ENCODE results near the gene DIRAS3.
"Not testable (repeated sequence)": the region's sequence is repeated elsewhere in the genome, so short reads cannot be mapped to it uniquely, and the experiment has no call there.

DIRAS3 gene, protein sequence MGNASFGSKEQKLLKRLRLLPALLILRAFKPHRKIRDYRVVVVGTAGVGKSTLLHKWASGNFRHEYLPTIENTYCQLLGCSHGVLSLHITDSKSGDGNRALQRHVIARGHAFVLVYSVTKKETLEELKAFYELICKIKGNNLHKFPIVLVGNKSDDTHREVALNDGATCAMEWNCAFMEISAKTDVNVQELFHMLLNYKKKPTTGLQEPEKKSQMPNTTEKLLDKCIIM

GRCh38 chr1:68049941-68050878 lies at the start of gene DIRAS3:
DIRAS3 (minus strand) TSS chr1:68050627; CDS start chr1:68047297, 3,330 bp downstream.
- DNase-seq, result no peak

DNA sequence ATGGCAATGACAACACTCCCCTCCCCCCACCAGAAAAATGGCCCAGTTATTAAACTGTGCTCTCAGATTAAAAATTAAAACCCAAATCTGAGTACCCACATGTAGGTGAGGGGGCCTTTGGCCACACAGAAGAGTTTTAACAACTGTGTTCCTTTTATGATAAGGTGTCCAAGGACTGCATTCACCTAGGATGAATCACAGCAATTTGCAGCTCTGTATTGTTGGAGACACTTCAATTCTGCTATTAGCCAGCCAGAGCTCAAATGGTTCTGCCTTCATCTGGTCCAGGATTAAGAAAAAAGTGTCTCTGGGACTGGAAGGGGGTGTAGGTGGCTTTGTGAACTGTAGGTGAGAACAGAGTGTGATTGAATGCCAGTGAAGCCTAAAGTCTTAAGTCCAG lies 43.3 kb upstream of the DIRAS3 start:
- DNase-seq, result no peak

GRCh38 chr1:68087184-68087583 lies 36.8 kb upstream of the DIRAS3 start:
- no peak for DNase-seq

DNA sequence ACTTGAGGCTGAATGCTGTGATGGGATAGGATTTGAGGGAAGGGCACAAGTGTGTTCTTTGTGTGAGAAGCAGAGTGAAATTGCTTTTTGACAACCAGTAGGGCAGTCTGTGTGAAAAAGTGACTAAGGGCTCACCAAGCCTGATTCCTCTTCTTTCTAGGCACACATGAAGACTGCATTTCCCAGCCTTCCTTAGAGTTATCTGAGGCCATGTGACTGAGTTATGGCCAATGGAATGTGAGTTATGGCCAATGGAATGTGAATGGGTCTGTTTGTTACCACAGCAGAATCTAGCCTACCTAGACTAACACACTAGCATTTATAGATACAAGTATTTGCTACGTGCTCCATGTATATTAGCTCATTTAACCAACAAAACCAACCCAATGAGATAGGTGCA lies 35.3 kb upstream of the DIRAS3 start:
- DNase-seq, result no peak

- no peak for DNase-seq
Observed at GRCh38 chr1:68083686-68084085, 33.3 kb upstream of the DIRAS3 start.

DNA sequence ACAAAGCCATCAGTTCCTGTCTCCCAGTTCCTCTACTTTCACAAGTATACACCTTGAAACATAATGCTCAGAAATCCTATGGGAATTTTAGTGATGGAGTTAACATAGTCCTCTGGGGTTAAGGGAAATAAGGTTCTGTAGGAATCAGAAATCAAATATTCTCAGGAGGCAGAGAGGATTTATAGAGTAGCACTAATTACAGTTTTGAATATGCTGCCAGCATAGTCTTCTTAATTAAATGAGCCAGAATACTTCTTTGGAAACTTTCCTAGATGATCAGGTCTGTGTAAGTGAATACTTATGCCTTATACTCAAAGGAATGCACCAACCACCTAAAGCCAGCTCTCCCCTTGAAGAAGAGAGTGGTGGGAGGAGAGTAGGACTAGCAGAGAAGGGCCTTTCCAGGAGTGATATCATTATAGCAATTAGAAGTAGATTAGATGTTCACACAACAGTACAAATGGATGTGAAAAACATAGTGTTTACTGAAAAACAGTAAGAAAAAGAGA lies 31.4 kb upstream of the DIRAS3 start:
- no peak for DNase-seq

DNA sequence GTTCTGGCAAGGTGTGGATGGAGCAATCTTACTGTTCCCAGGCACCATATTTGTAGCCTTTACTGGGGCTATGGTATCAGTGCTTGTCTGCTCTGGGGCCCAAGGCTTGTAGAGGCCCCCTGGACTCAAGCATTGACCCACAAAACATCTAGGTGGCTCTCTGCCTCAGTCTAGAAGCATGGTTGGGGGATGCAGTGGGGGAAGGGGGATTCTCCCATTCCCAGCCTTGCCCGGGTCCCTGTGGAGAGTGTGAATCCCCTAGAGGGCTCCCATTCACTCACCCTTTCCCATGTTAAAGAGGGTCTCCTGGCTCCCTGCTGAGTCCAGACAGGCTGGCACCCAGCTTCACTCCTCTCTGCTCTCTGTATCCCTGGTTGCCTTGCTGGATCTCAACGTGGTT lies 28.2 kb upstream of the DIRAS3 start:
- no peak for DNase-seq

DNA sequence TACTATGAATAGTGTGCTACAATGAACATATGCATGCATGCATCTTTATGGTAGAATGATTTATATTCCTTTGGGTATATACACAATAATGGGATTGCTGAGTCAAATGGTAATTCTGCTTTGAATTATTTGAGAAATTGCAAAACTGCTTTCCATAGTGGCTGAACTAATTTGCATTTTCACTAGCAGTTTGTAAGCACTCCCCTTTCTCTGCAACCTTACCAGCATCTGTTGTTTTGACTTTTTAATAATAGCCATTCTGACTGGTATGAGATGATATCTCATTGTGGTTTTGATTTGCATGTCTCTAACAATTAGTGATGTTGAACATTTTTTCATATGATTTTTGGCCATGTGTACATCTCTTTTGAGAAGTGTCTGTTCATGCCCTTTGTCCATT lies 24.0 kb upstream of the DIRAS3 start:
- DNase-seq, result no peak

DNA sequence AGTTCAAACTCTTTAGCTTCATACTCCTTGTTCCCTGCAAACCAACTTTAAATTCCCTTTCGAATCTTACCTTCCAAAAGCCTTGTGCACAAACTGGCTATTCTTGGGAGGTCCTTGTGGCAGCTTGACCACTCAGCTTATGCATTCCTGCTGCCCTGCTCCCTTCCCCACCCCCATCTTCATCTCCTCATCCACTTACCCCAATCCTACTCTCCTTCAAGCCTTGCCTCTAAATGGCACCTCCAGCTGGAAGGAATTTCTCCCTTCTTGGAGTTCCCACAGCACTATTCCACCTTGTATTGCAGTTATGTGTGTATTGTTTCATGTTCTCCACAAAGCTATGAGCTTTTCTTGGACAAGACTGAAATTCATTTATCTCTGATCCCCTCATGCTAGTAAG lies 15.3 kb upstream of the DIRAS3 start:
- DNase-seq, result no peak

GRCh38 chr1:68058053-68058452 lies 7.6 kb upstream of the DIRAS3 start:
- DNase-seq, result not testable (repeated sequence)

GRCh38 chr1:68057564-68057963 lies 7.1 kb upstream of the DIRAS3 start:
- DNase-seq, result no peak

DNA sequence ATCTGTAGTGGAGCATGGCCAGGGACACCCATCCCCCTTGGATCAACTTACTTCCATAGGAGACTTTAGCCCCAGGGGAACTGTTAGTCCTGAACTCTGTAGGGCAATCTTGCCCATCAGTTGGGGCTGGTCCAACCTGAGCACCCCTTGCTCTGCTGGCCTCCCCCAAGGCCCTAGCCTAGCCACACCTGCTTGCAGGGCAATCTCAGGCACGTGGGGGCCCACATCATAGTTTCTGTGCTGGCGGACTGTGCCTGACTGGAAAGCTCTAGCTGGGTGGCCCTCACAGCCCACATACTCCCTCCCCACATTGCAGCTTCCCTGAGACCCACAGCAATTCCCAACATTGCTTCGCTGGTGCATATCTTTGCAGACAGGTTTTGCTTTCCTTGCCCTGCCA lies 6.6 kb upstream of the DIRAS3 start:
- DNase-seq, result no peak

DNA sequence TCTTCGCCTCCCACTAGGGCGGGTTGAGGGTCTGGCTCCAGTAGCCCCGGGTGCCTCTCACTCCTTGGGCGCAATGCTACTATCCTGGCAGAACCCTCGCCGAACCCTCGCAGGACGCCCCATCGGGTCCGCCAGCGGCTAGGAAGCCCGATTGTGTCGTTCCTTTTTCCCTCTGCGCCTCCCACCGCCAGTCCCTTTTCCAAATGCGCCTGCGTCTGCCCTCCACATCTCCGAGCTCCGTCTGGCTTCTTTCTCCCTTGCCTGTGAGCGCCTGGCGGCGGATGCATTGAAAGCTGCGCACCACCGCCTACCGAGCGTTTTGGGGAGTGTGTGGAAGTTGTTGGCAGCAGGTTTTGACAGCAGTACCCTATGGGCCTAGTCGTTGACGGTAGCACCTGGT lies 1.0 kb upstream of the DIRAS3 start:
- no peak for DNase-seq

- DNase-seq, result no peak
Observed at GRCh38 chr1:68047659-68048026, 2.8 kb downstream of the DIRAS3 start.

DNA sequence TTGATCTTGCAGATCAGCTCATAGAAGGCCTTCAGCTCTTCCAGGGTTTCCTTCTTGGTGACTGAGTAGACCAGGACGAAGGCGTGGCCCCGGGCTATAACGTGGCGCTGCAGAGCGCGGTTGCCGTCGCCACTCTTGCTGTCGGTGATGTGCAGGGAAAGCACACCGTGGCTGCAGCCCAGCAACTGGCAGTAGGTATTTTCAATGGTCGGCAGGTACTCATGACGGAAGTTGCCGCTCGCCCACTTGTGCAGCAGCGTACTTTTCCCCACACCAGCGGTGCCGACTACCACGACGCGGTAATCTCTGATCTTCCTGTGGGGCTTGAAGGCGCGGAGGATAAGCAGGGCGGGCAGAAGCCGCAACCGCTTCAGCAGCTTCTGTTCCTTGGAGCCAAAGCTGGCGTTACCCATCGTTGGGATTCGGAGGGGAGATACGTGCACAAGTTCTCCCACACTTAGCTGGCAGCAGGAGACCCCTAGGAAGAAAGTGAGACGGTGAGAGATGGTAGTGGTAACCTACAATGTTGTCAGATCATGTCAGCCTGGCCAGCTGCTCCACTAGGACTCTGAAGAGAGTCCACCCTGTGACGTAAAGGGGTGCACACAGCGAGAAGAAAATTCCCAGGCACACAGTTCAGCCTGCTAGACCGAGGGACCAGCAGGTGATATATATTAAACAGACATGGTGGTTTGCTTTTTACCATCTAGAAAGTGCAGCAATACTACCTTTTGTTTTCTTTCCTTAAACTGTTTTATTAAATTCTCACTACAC lies 3.4 kb downstream of the DIRAS3 start:
- no peak for DNase-seq

GRCh38 chr1:68046423-68046822 lies 4.0 kb downstream of the DIRAS3 start:
- DNase-seq, result no peak

DNA sequence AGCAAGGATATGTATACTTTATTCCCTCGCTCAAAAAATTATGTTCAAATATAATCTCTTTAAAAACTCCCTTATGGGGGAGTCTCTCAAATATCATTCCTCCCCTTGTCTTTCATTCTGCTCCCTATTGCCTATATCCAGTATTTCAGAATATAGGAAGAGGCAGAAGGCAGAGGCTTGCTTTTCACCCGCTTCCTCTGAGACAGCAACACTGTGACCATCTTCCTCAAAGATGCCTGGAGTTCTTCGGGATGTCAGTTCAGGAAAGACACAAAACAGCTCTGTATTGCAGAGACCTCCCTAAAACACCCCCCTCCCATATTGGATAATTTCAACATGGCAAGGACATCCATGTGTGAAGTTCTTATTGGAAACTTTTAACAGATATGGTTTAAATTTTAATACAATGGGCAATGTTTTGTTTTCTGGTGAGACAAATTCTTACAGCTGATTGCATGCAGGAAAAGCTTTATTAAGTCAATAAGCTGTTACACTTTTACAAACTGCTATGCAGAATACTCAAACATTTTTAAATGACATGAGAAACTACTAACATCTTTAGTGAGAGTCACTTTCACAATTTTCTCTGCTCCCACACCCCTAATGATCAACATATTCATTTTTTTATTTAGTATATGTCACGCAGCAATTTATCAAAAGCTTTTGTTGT lies 4.8 kb downstream of the DIRAS3 start:
- DNase-seq, result no peak

- DNase-seq, result no peak
Observed at GRCh38 chr1:68043443-68044090, 6.9 kb downstream of the DIRAS3 start.

DNA sequence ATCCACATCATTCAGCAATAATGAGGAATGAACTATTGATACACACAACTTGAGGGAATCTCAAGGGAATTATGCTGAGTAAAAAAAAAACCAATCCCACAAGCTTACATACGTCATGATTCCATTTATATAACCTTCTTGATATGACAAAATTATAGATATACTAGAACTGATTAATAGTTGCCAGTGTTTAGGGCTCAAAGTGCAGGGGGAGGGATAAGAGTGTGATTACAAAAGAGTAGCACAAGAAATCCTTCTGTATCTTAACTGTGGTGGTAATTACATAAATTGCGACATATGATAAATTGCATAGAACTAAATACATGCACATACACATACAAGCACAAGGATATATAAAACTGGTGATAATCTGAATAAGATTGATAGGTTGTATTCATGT lies 13.5 kb downstream of the DIRAS3 start:
- DNase-seq, result no peak

- no peak for DNase-seq
Observed at GRCh38 chr1:68029444-68029843, 21.0 kb downstream of the DIRAS3 start.

GRCh38 chr1:68028566-68028965 lies 21.9 kb downstream of the DIRAS3 start:
- DNase-seq, result no peak

DNA sequence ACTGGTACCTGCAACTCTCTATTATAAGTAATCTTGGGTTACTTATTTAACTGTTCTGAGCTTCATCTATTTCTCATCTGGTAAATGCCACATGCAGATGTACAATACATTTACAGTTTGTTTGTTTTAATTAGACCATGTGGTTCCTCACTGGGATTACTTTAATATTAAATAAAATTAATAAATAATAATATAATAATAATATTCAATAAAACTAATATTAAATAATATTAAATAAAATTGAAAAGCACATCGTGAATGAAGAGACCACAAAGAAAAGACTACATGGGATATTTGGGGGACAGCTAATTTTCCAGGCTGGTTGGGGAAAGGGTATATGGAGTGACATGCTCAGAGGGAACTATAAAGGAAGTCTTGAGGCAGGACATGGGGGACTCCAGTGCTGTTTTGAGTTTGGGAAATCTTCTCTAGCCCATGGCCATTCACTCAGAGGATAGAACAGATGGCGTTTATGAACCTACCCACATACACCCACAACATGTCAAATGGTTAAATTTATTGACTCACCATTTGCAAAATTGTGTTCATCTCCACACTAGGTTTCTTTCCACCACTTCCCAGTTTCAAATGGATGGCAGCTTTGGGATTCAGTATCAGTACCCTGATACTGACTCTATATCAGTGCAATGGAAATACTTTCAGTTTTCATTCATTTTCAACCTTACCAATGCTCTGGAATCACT lies 25.6 kb downstream of the DIRAS3 start:
- no peak for DNase-seq
